Measurements from ENCODE around the gene EPHA3. TPM values are rescaled to one million over a fixed set of nuclear protein-coding genes. Genes with fewer than 3 reads are reported as not detected.

EPHA3 gene
- total and polyA plus RNA-seq, 10 of the 15 experiments (the other 5 are each of a cell fraction or from before 2014, with no cell fraction given): 0.03 to 39.0 (median 0.07) TPM; not detected in 4

- Histone ChIP-seq H4K20me1 (ENCODE audit: control insufficient read depth, insufficient read depth) (no peaks in the 10 kb centered on the region), H3K9ac (ENCODE audit: control insufficient read depth, insufficient read depth, low read length) (no peak overlapping the region), H3K27me3 (replicated peaks in 1 of 2; ENCODE audit: control insufficient read depth in 2 of 2, insufficient read depth in 2 of 2, low read length in 1 of 2) (no peaks in the 10 kb centered on the region), H3K4me2 (ENCODE audit: control insufficient read depth, insufficient read depth) (no peak overlapping the region), H3K9me3 (replicated peaks; ENCODE audit: control insufficient read depth, insufficient read depth, low read length) (no peaks in the 10 kb centered on the region), H3K27ac (ENCODE audit: control insufficient read depth, insufficient read depth) (no peak overlapping the region), H3K4me1 (ENCODE audit: control insufficient read depth, insufficient read depth, low read length) (no peaks in the 10 kb centered on the region), H3K79me2 (ENCODE audit: control insufficient read depth, insufficient read depth, low read length) (no peaks in the 10 kb centered on the region), H3K36me3 (ENCODE audit: control insufficient read depth in 2 of 2, insufficient read depth in 2 of 2, low read length in 1 of 2) (no peaks in the 10 kb centered on the region), H3K4me3 (no peak overlapping the region), H2AFZ (ENCODE audit: control insufficient read depth, low read depth, low read length) (no peak overlapping the region)
- ATAC-seq: no peak
- BruUV-seq (replicated peaks): no TSS peak
- DNase-seq (ENCODE audit: low read depth, low spot score): no peak
- RAD21 ChIA-PET (ENCODE audit: unreplicated experiment): no interaction called here
- SMC1A ChIA-PET (ENCODE audit: uncharacterized antibody, unreplicated experiment): interaction anchor here (1.2 kb wide), 1 partner anchor 10 kb away, joined by 5 read pairs; no protein-coding TSS in a partner anchor
- in situ Hi-C loops (cut with MboI): no loop called here
- CTCF ChIA-PET: interaction anchor here (1.5 kb wide), 1 partner anchor 11 kb away, joined by 3 read pairs; no protein-coding TSS in a partner anchor
- FAIRE-seq: no peak
- POLR2A ChIA-PET: no interaction called here
- no peak for TF ChIP-seq TCF12 (IDR thresholded peaks at IDR 0.05; ENCODE audit: low read depth, low read length)
- TF ChIP-seq HDAC2 (IDR thresholded peaks at IDR 0.05): no peak
- no peak for TF ChIP-seq SUPT20H (IDR thresholded peaks at IDR 0.05; ENCODE audit: borderline replicate concordance, control insufficient read depth, low read depth, low read length)
- no peak for TF ChIP-seq MTA2 (IDR thresholded peaks at IDR 0.05; ENCODE audit: low read depth)
- TF ChIP-seq PML (IDR thresholded peaks at IDR 0.05; ENCODE audit: low read length): no peak
- no peak for TF ChIP-seq NBN (IDR thresholded peaks at IDR 0.05)
- TF ChIP-seq ELK1 (IDR thresholded peaks at IDR 0.05; ENCODE audit: low read depth, low read length): no peak
- TF ChIP-seq FOXK2 (IDR thresholded peaks at IDR 0.05): no peak
- no peak for TF ChIP-seq SUZ12 (IDR thresholded peaks at IDR 0.05; ENCODE audit: unreplicated experiment)
- no peak for TF ChIP-seq KLF5 (IDR thresholded peaks at IDR 0.05; ENCODE audit: partially characterized antibody)
- intact Hi-C loops (cut with micrococcal nuclease; ENCODE audit: unreplicated experiment): no loop called here
Observed at GRCh38 chr3:89303701-89304100, 196.3 kb downstream of the EPHA3 start.

All from GM12878 (cell line).